CD4-positive, alpha-beta T cell treated with Interleukin-12 subunit alpha and Interleukin-12 subunit beta, for 1 hour (primary cell): ENCODE data around the gene SGPP2.
"Not testable (repeated sequence)": the region's sequence is repeated elsewhere in the genome, so short reads cannot be mapped to it uniquely, and the experiment has no call there.

Experiments used
- DNase-seq: peaks from one replicate; pipeline ENCODE4 v3.0.0-alpha.2; 2020

Gene SGPP2

DNA sequence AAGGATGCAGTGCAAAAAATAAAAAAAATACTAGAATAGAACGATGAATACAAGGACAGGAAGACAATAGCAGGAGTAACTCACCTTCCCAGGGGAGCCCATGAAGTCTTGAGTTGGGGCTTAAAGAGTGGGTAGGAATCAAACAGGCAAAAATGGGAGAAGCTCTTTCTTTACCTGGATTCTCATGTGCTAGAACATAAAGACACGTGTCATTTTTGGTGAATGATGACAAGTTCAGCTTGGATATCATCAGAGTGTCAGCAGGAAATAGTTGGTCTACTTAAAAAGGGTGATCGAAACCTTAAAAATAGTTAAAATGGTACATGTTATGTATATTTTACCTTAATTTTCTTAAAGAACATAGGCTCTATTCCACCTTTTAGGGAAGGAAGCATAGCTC is 5.7 kb downstream of the SGPP2 start:
- DNase-seq = no peak

GRCh38 chr2:222430681-222431080 is 6.3 kb downstream of the SGPP2 start:
- DNase-seq = no peak

DNA sequence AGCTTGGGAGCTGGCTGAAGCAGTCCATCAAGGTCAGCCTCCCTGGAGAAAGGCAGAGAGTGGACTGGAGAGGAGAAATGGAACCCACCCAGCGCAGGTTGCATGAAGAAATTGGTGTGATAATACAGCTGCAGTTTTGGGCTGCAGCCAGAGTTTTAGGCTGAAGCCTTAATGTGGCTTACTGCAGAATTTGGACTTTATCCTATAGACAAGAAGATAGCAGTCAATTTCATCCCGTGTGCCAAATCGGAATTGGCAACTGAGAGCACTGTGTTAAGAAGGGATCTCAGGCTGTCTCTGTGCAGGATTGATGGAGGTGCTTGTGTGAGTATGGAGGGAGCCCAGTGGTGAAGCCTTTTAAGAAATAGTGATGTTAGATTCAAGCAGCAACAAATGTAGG is 7.5 kb downstream of the SGPP2 start:
- no peak for DNase-seq

DNA sequence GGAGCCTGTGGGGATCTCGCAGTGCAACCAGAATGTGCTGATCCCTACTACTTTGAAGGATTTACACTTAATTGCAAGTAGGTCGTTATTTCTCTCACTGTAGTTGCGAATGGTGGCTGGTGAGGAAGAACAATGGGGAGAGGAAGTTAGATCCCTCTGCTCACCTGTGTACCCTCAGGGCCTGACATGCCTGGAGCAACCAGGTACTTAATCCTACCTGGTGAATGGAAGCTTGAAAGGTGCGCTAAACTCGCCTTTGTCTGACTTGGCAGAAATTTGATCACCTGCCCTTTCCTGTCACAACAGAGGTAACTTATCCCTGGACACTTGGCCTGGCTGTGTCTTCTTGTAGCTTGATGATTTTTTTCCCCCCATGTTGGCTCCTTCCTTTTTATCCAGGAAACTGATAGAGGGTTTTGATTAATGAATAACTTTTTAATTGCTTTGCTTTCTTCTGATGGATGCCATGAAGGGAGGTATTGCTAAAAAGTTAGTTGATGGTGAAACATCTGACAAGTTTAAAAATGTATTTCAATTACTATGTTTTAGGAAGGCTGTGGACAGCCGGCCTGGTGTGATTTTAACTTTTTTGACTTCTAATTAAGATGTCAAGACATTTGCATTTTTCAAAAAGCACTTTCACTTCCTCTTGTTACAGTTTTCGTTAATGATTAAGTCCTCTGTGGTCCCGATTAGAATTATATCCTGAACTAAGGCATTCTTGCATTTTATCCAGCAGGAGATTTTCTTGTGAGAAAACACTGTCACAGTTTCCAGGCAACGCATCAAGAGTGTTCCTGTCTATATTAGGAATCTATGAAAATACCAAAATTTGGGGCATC is 9.2 kb downstream of the SGPP2 start:
- DNase-seq = no peak

- no peak for DNase-seq
These were observed 9.9 kb downstream of the SGPP2 start for GRCh38 chr2:222434204-222434603.

DNA sequence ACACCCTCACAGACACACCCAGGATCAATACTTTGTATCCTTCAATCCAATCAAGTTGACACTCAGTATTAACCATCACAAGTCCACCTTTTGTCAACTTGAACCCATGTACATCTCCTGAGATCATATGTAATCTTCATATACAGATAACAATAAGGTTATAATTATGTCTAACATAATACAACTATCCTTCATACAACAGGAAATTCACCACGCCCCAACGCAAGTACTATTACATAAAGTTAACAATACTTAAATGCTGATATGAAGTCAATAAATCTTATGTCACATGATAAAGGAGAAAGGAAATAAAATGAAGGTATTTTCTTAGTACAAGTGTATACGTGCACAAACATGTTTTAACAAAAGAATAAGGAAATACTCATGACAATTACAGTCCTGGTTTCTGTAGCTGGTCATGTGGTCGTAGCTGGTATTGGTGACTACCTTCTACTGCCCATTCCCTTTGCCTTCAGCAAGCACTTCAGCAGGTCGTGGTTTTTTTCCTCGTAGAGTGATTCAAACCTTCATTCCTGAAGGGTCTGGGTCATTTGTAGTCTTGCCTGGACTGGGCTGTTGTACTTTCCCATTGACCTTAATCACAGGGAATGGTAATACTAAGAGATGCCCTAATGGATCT is 11.2 kb downstream of the SGPP2 start:
- DNase-seq = not testable (repeated sequence)

DNA sequence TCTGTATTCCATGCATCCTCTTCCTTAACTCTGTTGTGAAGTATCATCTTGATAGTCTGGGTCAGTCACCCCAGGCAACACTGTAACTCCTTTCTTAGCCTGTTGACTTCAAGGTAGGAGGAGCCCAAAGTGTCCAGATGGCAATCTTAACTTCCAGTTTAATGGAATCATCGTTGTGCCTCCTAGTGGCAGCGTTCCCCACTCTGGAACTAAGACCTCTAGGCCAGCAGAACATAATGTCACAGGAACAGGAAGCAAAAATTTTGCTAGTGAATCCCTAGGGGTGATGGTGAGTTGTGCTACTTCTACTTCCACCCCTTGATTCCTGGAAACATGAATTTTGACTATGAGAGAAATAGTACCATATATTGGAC is 11.7 kb downstream of the SGPP2 start:
- DNase-seq = no peak

DNA sequence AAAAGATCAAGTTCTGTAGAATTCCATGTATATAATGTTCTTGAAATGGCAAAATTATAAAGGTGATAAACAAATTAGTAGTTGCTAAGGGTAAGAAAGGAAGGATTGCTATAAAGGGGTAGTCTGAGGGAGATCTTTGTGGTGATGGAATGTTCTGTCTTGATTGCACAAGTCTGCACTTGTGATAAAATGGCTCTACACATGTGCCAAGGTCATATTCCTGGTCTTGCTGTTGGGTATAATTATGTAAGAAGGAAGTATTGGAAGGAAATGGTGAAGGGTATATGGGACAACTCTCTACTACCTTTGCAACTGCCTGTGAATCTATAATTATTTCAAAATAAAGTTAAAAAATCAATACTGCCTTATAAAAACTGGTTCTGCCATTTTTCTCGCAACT is 15.3 kb downstream of the SGPP2 start:
- DNase-seq = no peak

GRCh38 chr2:222440673-222441422 is 16.5 kb downstream of the SGPP2 start:
- no peak for DNase-seq

- DNase-seq = no peak
These were observed 18.3 kb downstream of the SGPP2 start for GRCh38 chr2:222442665-222443064.

DNA sequence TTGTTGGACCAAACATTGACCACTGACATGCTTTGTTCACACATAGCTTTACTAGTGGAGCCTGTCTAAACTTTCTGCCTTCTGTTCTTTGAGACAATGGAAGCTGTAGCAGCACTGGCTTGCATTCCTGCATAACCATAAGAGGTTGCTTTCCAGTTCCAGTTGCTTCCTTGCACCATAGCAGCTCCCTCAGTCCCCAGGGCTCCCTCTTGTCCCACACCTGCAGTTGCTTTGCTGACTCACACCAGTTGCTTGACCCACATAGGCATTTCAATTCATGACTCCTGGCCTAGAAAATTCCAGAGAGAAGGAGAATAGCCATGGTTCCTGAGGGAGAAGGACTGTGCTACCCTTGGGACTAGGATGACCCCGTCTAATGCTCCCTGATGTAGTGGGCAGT is 20.9 kb downstream of the SGPP2 start:
- DNase-seq = no peak

- DNase-seq = no peak
These were observed 22.8 kb downstream of the SGPP2 start for GRCh38 chr2:222447131-222447530.

GRCh38 chr2:222448748-222449181 is 24.4 kb downstream of the SGPP2 start:
- no peak for DNase-seq

- DNase-seq = no peak
These were observed 25.7 kb downstream of the SGPP2 start for GRCh38 chr2:222450021-222450420.

GRCh38 chr2:222451224-222451674 is 26.9 kb downstream of the SGPP2 start:
- DNase-seq = no peak

- no peak for DNase-seq
These were observed 28.1 kb downstream of the SGPP2 start for GRCh38 chr2:222452422-222452950.

GRCh38 chr2:222456479-222457077 is 32.2 kb downstream of the SGPP2 start:
- DNase-seq = no peak

GRCh38 chr2:222459983-222460382 is 35.6 kb downstream of the SGPP2 start:
- DNase-seq = no peak

- no peak for DNase-seq
These were observed 41.4 kb downstream of the SGPP2 start for GRCh38 chr2:222465746-222466145.

GRCh38 chr2:222468346-222468745 is 44.0 kb downstream of the SGPP2 start:
- no peak for DNase-seq

DNA sequence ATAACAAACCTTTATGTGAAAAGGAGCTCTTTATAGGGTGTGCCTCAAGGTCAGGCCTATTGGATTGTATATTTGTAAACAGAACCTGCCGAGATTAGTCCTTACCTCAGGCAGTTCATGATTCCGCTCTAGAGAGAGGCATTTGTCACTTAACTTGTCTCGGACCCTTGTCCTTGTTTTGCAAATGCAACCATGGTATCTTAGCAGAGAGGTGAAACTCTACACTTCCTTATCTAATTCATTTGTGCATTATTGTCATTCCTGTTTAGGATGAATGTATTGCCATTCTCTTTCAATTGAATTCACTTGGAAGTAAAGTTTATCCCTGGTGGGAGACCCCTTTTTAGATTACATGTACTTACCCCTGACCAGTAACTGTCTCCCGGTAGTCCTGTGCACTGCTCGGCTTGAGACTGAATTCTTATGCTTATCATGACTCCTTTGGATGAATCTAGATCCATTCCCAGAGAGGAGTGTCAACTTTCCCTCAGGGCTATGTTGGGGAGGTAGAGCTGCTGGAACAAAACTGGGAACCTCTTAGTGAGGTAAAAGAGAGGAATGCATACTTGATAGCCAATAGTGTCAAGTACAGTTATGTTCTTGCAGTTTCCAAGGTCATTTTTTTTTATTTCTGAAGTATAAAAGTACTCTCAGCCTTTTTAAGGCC is 46.6 kb downstream of the SGPP2 start:
- DNase-seq = no peak

DNA sequence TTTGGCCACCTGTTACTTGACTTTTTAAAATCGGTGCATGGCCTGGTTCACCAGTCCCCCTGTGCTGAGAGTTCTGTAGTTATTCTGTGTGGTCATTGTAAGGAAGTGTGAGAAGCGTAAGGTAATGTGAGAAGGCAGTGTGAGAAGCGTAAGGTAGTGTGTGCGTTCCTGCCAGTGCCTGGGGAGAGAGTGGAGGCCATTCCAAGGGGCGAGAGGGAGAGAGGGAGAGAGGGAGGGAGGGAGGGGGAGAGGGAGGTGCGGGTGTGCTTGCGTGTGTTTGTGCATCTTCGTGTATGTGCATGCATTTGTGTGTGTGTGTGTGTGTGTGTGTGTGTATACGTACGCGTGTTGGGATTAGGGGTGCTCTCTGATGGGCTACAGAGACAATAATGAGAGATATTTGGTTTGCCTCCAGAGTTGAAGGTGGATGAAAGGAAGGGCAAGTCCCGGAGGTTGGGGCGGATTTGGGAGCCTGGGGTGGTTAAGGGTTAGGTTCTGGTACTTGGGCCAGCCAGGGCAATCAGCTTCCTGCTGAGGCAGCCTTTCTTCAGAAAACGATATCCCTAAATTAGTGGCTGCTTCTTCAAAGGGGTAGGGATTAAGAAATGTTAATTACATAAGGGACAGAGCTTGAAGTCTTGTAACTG is 53.7 kb downstream of the SGPP2 start:
- DNase-seq = no peak
